ENCODE results near the gene SLC25A24. TPM values are rescaled to one million over a fixed set of nuclear protein-coding genes. Genes with fewer than 3 reads are reported as not detected.

Gene SLC25A24
- total and polyA plus RNA-seq, 10 of the 15 experiments (the other 5 are each of a cell fraction or from before 2014, with no cell fraction given): 4.0 to 20.6 (median 14.2) TPM

GRCh38 chr1:108109295-108109973 is 90.7 kb downstream of the SLC25A24 start:
- no peak overlapping the region for H2AFZ ChIP-seq (ENCODE audit: control insufficient read depth, low read depth, low read length)
- CTCF ChIA-PET: interaction anchor here (0.5 kb wide), 1 partner anchor 326 kb away, joined by 3 read pairs; no protein-coding TSS in a partner anchor
- no peak for TF ChIP-seq CTCF (IDR thresholded peaks at IDR 0.05 in 2 of 3, conservative IDR thresholded peaks at IDR 0.05 in 1 of 3; ENCODE audit: control insufficient read depth in 2 of 3, extremely low read depth in 1 of 3, insufficient read depth in 1 of 3, low read depth in 3 of 3, low read length in 3 of 3)
- no peak for TF ChIP-seq KAT2A (conservative IDR thresholded peaks at IDR 0.05; ENCODE audit: control insufficient read depth, low read depth, low read length)
- no peak for TF ChIP-seq PRDM15 (CRISPR knock-in tag; IDR thresholded peaks at IDR 0.05)
- no peak for TF ChIP-seq JUNB (IDR thresholded peaks at IDR 0.05)
- no peak for TF ChIP-seq SREBF2 (IDR thresholded peaks at IDR 0.05; ENCODE audit: low read length)
- TF ChIP-seq SMAD1 (IDR thresholded peaks at IDR 0.05; ENCODE audit: low read depth, partially characterized antibody): no peak
- no peak for TF ChIP-seq CUX1 (IDR thresholded peaks at IDR 0.05; ENCODE audit: insufficient replicate concordance, low read depth, low read length)
- TF ChIP-seq SUZ12 (IDR thresholded peaks at IDR 0.05; ENCODE audit: unreplicated experiment): no peak
- no peak for TF ChIP-seq POU2F2 (IDR thresholded peaks at IDR 0.05; ENCODE audit: borderline replicate concordance, low read depth, low read length)
- no peak for TF ChIP-seq KLF5 (IDR thresholded peaks at IDR 0.05; ENCODE audit: partially characterized antibody)
- no peak for TF ChIP-seq ELK1 (IDR thresholded peaks at IDR 0.05; ENCODE audit: low read depth, low read length)

More at GRCh38 chr1:108109295-108109973, 90.7 kb downstream of the SLC25A24 start:
- no TSS peak for BruUV-seq (replicated peaks)
- Histone ChIP-seq H3K9me3 (replicated peaks; ENCODE audit: control insufficient read depth, insufficient read depth, low read length) (no peaks in the 10 kb centered on the region), H4K20me1 (ENCODE audit: control insufficient read depth, insufficient read depth) (no peaks in the 10 kb centered on the region), H3K27me3 (replicated peaks in 1 of 2; ENCODE audit: control insufficient read depth in 2 of 2, insufficient read depth in 2 of 2, low read length in 1 of 2) (no peaks in the 10 kb centered on the region), H3K4me3 (no peak overlapping the region), H3K4me1 (ENCODE audit: control insufficient read depth, insufficient read depth, low read length) (no peaks in the 10 kb centered on the region), H3K27ac (ENCODE audit: control insufficient read depth, insufficient read depth) (no peak overlapping the region), H3K4me2 (ENCODE audit: control insufficient read depth, insufficient read depth) (no peak overlapping the region), H3K36me3 (ENCODE audit: control insufficient read depth in 2 of 2, insufficient read depth in 2 of 2, low read length in 1 of 2) (no peaks in the 10 kb centered on the region), H3K79me2 (ENCODE audit: control insufficient read depth, insufficient read depth, low read length) (no peaks in the 10 kb centered on the region), H3K9ac (ENCODE audit: control insufficient read depth, insufficient read depth, low read length) (no peak overlapping the region)
- intact Hi-C loops (cut with micrococcal nuclease; ENCODE audit: unreplicated experiment): no loop called here
- in situ Hi-C loops (cut with MboI): no loop called here
- no peak for FAIRE-seq
- ATAC-seq: no peak
- 51% methylated on average over 6 of the region's 6 CpGs for WGBS (ENCODE audit: insufficient coverage, insufficient replicate concordance, low lambda C conversion rate, missing lambda C conversion rate)
- ChIA-PET POLR2A (no interaction called here), RAD21 (ENCODE audit: unreplicated experiment) (no interaction called here), SMC1A (ENCODE audit: uncharacterized antibody, unreplicated experiment) (no interaction called here)
- no peak for DNase-seq (ENCODE audit: low read depth, low spot score)
